K562 (cell line): ENCODE data around the gene YAF2. TPM values are rescaled to one million over a fixed set of nuclear protein-coding genes. Genes with fewer than 3 reads are reported as not detected.

ENCODE experiments used
- ATAC-seq: fragments of 200-7000 bp; cut with Tn5 transposase; 3 replicates; pipeline ENCODE4 v1.9.1; 2020; ENCODE audit warnings: moderate library complexity
- BruUV-seq: library from RNA; stranded (reverse); fragments of 400-500 nt; replicated peaks from 2 replicates; lab custom pipeline; 2021; lab: Mats Ljungman, UMichigan
- CTCF ChIA-PET: fragments of 300-600 bp; formaldehyde crosslinking; extraction: SDS; loops from one replicate; lab custom pipeline; 2021; ENCODE audit warnings: low intra/inter-chr PET ratio; lab: Yijun Ruan, JAX
- POLR2A ChIA-PET: fragments of 300-600, 350-650 bp; sonication (Branson Sonifier 250); formaldehyde crosslinking; extraction: SDS; loops from one replicate; lab custom pipeline; 2021; ENCODE audit warnings: antibody characterized with exemption, inconsistent platforms; lab: Yijun Ruan, JAX
- DNase-seq, 4 experiments: peaks; one replicate each; pipeline versions ENCODE4 v3.0.0 to v3.0.0-alpha.2; 2011 to 2018; ENCODE audit warnings: low spot score in 3 of 4, mixed read lengths in 3 of 4; ENCODE audit errors: extremely low read depth in 1 of 4
- FAIRE-seq: peaks from 2 replicates; lab custom pipeline; 2011; peaks lifted over from hg19 to GRCh38; lab: Jason Lieb, UNC
- H2AFZ ChIP-seq: 2 replicates; pipeline ENCODE4 v1.6.0; 2011; ENCODE audit warnings: low read depth, low read length, control low read depth, inconsistent platforms
- H3K27ac ChIP-seq: fragments of 200-600 bp; 3 replicates; pipeline ENCODE4 v1.8.0; 2011; ENCODE audit warnings: low read depth, mild to moderate bottlenecking, control low read depth, inconsistent platforms, low read length, moderate library complexity, mixed read lengths; ENCODE audit errors: extremely low read depth
- H3K27me3 ChIP-seq, 2 experiments: fragments of 300-600 bp in 1 of 2; 2 replicates in 1 of 2; 3 replicates in 1 of 2; pipeline versions ENCODE4 v1.6.0 to v1.8.0; 2011; ENCODE audit warnings: inconsistent platforms in 2 of 2, low read length in 2 of 2, mild to moderate bottlenecking in 1 of 2, mixed read lengths in 1 of 2, moderate library complexity in 1 of 2; ENCODE audit not compliant: control insufficient read depth in 2 of 2, insufficient read depth in 2 of 2
- H3K36me3 ChIP-seq: fragments of 300-600 bp; 3 replicates; pipeline ENCODE4 v1.8.0; 2011; ENCODE audit warnings: mild to moderate bottlenecking, low read length, inconsistent platforms; ENCODE audit not compliant: control insufficient read depth, insufficient read depth
- H3K4me1 ChIP-seq, 2 experiments: fragments of 200-600 bp in 1 of 2; replicated peaks in 1 of 2; 2 replicates in 1 of 2; 3 replicates in 1 of 2; pipeline versions ENCODE4 v1.5.1 to v1.8.0; 2011; ENCODE audit warnings: inconsistent platforms in 2 of 2, low read length in 2 of 2, mild to moderate bottlenecking in 1 of 2, mixed read lengths in 1 of 2, moderate library complexity in 1 of 2; ENCODE audit not compliant: control insufficient read depth in 2 of 2, insufficient read depth in 2 of 2
- H3K4me2 ChIP-seq: 2 replicates; pipeline ENCODE4 v1.6.1; 2011; ENCODE audit warnings: low read length, control low read depth, inconsistent platforms, mixed read lengths; ENCODE audit not compliant: insufficient read depth
- H3K4me3 ChIP-seq: fragments of 200-600 bp; sonication (generic), shearing (Covaris generic); 2 replicates; pipeline ENCODE4 v1.5.1; 2016; ENCODE audit warnings: control low read depth, inconsistent platforms
- H3K79me2 ChIP-seq: fragments of 200-600 bp; 3 replicates; pipeline ENCODE4 v1.8.0; 2011; ENCODE audit warnings: low read length, inconsistent platforms; ENCODE audit not compliant: control insufficient read depth, insufficient read depth
- H3K9ac ChIP-seq, 2 experiments: 2 replicates each; pipeline versions ENCODE4 v1.6.0 to v1.6.1; 2011; ENCODE audit warnings: low read depth in 2 of 2, low read length in 2 of 2, control low read depth in 1 of 2, inconsistent platforms in 1 of 2, mild to moderate bottlenecking in 1 of 2, mixed read lengths in 1 of 2; ENCODE audit not compliant: insufficient read depth in 1 of 2
- H3K9me1 ChIP-seq: one replicate; pipeline ENCODE4 v1.6.0; 2011; ENCODE audit warnings: inconsistent platforms, mild to moderate bottlenecking, low read length, moderate library complexity; ENCODE audit not compliant: control insufficient read depth, insufficient read depth
- H3K9me3 ChIP-seq: replicated peaks from 2 replicates; pipeline ENCODE4 v1.5.1; 2011; ENCODE audit warnings: low read depth, low read length, inconsistent platforms; ENCODE audit not compliant: control insufficient read depth, insufficient read depth
- H4K20me1 ChIP-seq: replicated peaks from 2 replicates; pipeline ENCODE4 v1.6.1; 2011; ENCODE audit warnings: low read length, inconsistent platforms, mixed read lengths; ENCODE audit not compliant: control insufficient read depth, insufficient read depth
- ARID4B ChIP-seq: sonication (generic); formaldehyde crosslinking; IDR thresholded peaks from 2 replicates; pipeline ENCODE4 v1.8.0; 2022; ENCODE audit warnings: mild to moderate bottlenecking, missing genetic modification reagents
- ATF1 ChIP-seq, 2 experiments: fragments of 450-650 bp in 1 of 2; IDR thresholded peaks; 2 replicates each; pipeline ENCODE4 v1.6.1; 2016; ENCODE audit warnings: missing compliant biosample characterization in 1 of 2, missing genetic modification characterization in 1 of 2
- BCL6 ChIP-seq: fragments of 250-450 bp; sonication (Bioruptor Pico); IDR thresholded peaks from 2 replicates; pipeline ENCODE4 v1.4.0; 2020
- BMI1 ChIP-seq: fragments of 150-350 bp; IDR thresholded peaks from 2 replicates; pipeline ENCODE4 v1.6.1; 2014; ENCODE audit warnings: low read length
- DPF2 ChIP-seq: fragments of 450-650 bp; IDR thresholded peaks from 2 replicates; pipeline ENCODE4 v1.6.1; 2016
- E2F5 ChIP-seq: sonication (generic); formaldehyde crosslinking; IDR thresholded peaks from 2 replicates; pipeline ENCODE4 v1.8.0; 2022; ENCODE audit warnings: mild to moderate bottlenecking, missing genetic modification reagents
- MIER1 ChIP-seq: fragments of 450-650 bp; IDR thresholded peaks from 2 replicates; pipeline ENCODE4 v1.6.1; 2016; ENCODE audit warnings: antibody characterized with exemption, mild to moderate bottlenecking, low read depth
- PTTG1 ChIP-seq: fragments of 450-650 bp; IDR thresholded peaks from 2 replicates; pipeline ENCODE4 v1.6.1; 2016; ENCODE audit warnings: low read depth, mild to moderate bottlenecking, missing genetic modification characterization, missing compliant biosample characterization
- RFX5 ChIP-seq: IDR thresholded peaks from 2 replicates; pipeline ENCODE4 v1.6.1; 2011; ENCODE audit warnings: low read depth, mild to moderate bottlenecking, improper control_type of control experiment, low read length
- ZNF445 ChIP-seq: fragments of 250-450 bp; sonication (Bioruptor Pico); IDR thresholded peaks from 2 replicates; pipeline ENCODE4 v1.4.0; 2020; ENCODE audit warnings: low read depth, mild to moderate bottlenecking, moderate library complexity
- ZNF518B ChIP-seq: fragments of 250-450 bp; sonication (Bioruptor Pico); IDR thresholded peaks from 2 replicates; pipeline ENCODE4 v1.5.0; 2021; ENCODE audit warnings: mild to moderate bottlenecking, moderate library complexity
- ZNF79 ChIP-seq: fragments of 250-450 bp; sonication (Bioruptor Pico); IDR thresholded peaks from 2 replicates; pipeline ENCODE4 v1.4.0; 2020; ENCODE audit warnings: low read depth, mild to moderate bottlenecking, moderate library complexity
- WGBS: fragments of 100-300 bp; shearing (Covaris generic); methylation state at CpG from one replicate; pipeline ENCODE4 v1.1.6; 2016; ENCODE audit warnings: low coverage, mixed read lengths; ENCODE audit not compliant: insufficient coverage; ENCODE audit errors: missing lambda C conversion rate; 5-methylcytosine and 5-hydroxymethylcytosine counted together
- in situ Hi-C: fragments of 300-500 bp; cut with MboI; formaldehyde crosslinking; loops from 4 replicates; pipeline ENCODE4 v1.15.0; 2018; ENCODE audit warnings: inconsistent platforms, mixed read lengths
- intact Hi-C: fragments of 100-400 bp; cut with micrococcal nuclease; formaldehyde crosslinking; loops from 2 replicates; pipeline ENCODE4 v1.14.2; 2022
- polyA plus RNA-seq, 8 experiments: library from polyadenylated mRNA; depleted of rRNA in 4 of 8; stranded (reverse) in 5 of 8; unstranded in 3 of 8; fragments of >200 nt; fragmentation: Nextera tagmentation in 2 of 8; fragmentation: Illumina TruSeq in 1 of 8; extraction: Ambion mirVana in 2 of 8; extraction: Trizol in 1 of 8; gene quantifications; 2 replicates each; pipeline versions ENCODE4 v1.2.1 to v1.2.3, GENCODE V29; 2011 to 2014; ENCODE audit warnings: inconsistent platforms in 1 of 8, missing spikeins in 1 of 8
- total RNA-seq, 7 experiments: library from RNA; depleted of rRNA in 6 of 7; stranded (reverse); fragments of >200 nt in 6 of 7; fragmentation: Illumina TruSeq in 2 of 7; extraction: Trizol in 2 of 7; gene quantifications; 2 replicates each; pipeline versions ENCODE4 v1.2.1 to v1.2.3, GENCODE V29; 2011 to 2021; ENCODE audit warnings: low replicate concordance in 1 of 7

The YAF2 gene
- total and polyA plus RNA-seq, 9 of the 15 experiments (the other 6 are each of a cell fraction or from before 2014, with no cell fraction given): 10.6 to 26.4 (median 21.3) TPM

GRCh38 chr12:42118136-42118879 is 119.7 kb downstream of the YAF2 start (continued):
- no peak for TF ChIP-seq MIER1
- TF ChIP-seq ZNF518B: no peak
- TF ChIP-seq RFX5: no peak
- TF ChIP-seq BMI1: no peak
- no peak for TF ChIP-seq DPF2

GRCh38 chr12:42109031-42109430 is 129.0 kb downstream of the YAF2 start:
- no peaks in the 10 kb centered on the region for H3K4me1 ChIP-seq
- H2AFZ ChIP-seq: no peak overlapping the region
- H3K27ac ChIP-seq: no peak overlapping the region
- no TSS peak for BruUV-seq
- no peaks in the 10 kb centered on the region for H4K20me1 ChIP-seq
- H3K4me3 ChIP-seq: no peak overlapping the region
- H3K79me2 ChIP-seq: no peaks in the 10 kb centered on the region
- 95% methylated on average over 3 of the region's 3 CpGs for WGBS
- no peak overlapping the region for H3K4me2 ChIP-seq
- no peak for FAIRE-seq
- POLR2A ChIA-PET: no interaction called here
- H3K9me3 ChIP-seq: no peaks in the 10 kb centered on the region
- in situ Hi-C loops (no loop called here), intact Hi-C loops (loop anchor here (10.0 kb wide), 2 partner anchors 834 to 1164 kb away; no protein-coding TSS in a partner anchor)
- CTCF ChIA-PET: no interaction called here
- H3K9ac ChIP-seq: no peak overlapping the region
- DNase-seq: no peak
- H3K9me1 ChIP-seq: no peaks in the 10 kb centered on the region
- no peaks in the 10 kb centered on the region for H3K27me3 ChIP-seq
- peaks cover 3% of the 10 kb centered on the region; the same call in 1 of the 3 replicates for H3K36me3 ChIP-seq
- no peak for ATAC-seq
- TF ChIP-seq ZNF445 (no peak), ZNF79 (CRISPR knock-in tag) (no peak), BCL6 (no peak), PTTG1 (tag) (no peak), ARID4B (CRISPR knock-in tag) (no peak), E2F5 (no peak), ATF1 (CRISPR knock-in tag; IDR thresholded peaks at IDR 0.05) (no peak), ATF1 (tag; IDR thresholded peaks at IDR 0.05) (no peak)
